Colon (tissue), 2 donors: ENCODE data around the gene ROBO1.
"Not testable (repeated sequence)": the region's sequence is repeated elsewhere in the genome, so short reads cannot be mapped to it uniquely, and the experiment has no call there.

ENCODE experiments used
- FAIRE-seq: peaks from 2 replicates; lab custom pipeline; 2012; peaks lifted over from hg19 to GRCh38; lab: Jason Lieb, UNC
- donor health status: control.
- donor health status: control.

The ROBO1 gene

GRCh38 chr3:79368403-79368802 is 399.4 kb downstream of the ROBO1 start:
- no peak for FAIRE-seq

- no peak for FAIRE-seq
These were observed 400.0 kb downstream of the ROBO1 start for GRCh38 chr3:79367803-79368202.

- FAIRE-seq: no peak
These were observed 400.7 kb downstream of the ROBO1 start for GRCh38 chr3:79367066-79367465.

GRCh38 chr3:79366414-79366813 is 401.4 kb downstream of the ROBO1 start:
- FAIRE-seq: no peak

GRCh38 chr3:79364784-79365183 is 403.0 kb downstream of the ROBO1 start:
- FAIRE-seq: no peak

GRCh38 chr3:79362571-79363270 is 405.1 kb downstream of the ROBO1 start:
- FAIRE-seq: no peak

- FAIRE-seq: peak; percentile 53
These were observed 405.9 kb downstream of the ROBO1 start for GRCh38 chr3:79361748-79362378.

GRCh38 chr3:79358327-79358726 is 409.5 kb downstream of the ROBO1 start:
- no peak for FAIRE-seq

GRCh38 chr3:79354179-79354688 is 413.6 kb downstream of the ROBO1 start:
- no peak for FAIRE-seq

GRCh38 chr3:79351699-79352098 is 416.1 kb downstream of the ROBO1 start:
- FAIRE-seq: no peak

GRCh38 chr3:79344876-79345871 is 422.6 kb downstream of the ROBO1 start:
- no peak for FAIRE-seq

- FAIRE-seq: no peak
These were observed 425.8 kb downstream of the ROBO1 start for GRCh38 chr3:79341961-79342360.

GRCh38 chr3:79339846-79340245 is 428.0 kb downstream of the ROBO1 start:
- FAIRE-seq: no peak

GRCh38 chr3:79337798-79338197 is 430.0 kb downstream of the ROBO1 start:
- no peak for FAIRE-seq

GRCh38 chr3:79329154-79329553 is 438.6 kb downstream of the ROBO1 start:
- FAIRE-seq: no peak

GRCh38 chr3:79326642-79327041 is 441.2 kb downstream of the ROBO1 start:
- FAIRE-seq: no peak

- FAIRE-seq: not testable (repeated sequence)
These were observed 441.9 kb downstream of the ROBO1 start for GRCh38 chr3:79325833-79326383.

GRCh38 chr3:79317551-79318518 is 450.0 kb downstream of the ROBO1 start:
- no peak for FAIRE-seq

GRCh38 chr3:79314962-79315361 is 452.8 kb downstream of the ROBO1 start:
- FAIRE-seq: no peak

- FAIRE-seq: no peak
These were observed 453.3 kb downstream of the ROBO1 start for GRCh38 chr3:79314544-79314943.

GRCh38 chr3:79310016-79310415 is 457.8 kb downstream of the ROBO1 start:
- no peak for FAIRE-seq
